HepG2 (cell line): Measurements from ENCODE around the gene B4GALT3.

Experiments
- BCL3 ChIP-seq: sonication (generic); formaldehyde crosslinking; IDR thresholded peaks from 2 replicates; pipeline ENCODE4 v1.5.1; 2020; ENCODE audit warnings: mild to moderate bottlenecking, missing genetic modification reagents, moderate library complexity
- CBX1 ChIP-seq: IDR thresholded peaks from one replicate; pipeline ENCODE4 v1.6.1; 2016; ENCODE audit warnings: antibody characterized with exemption, low read depth
- CCDC6 ChIP-seq: sonication (generic); formaldehyde crosslinking; IDR thresholded peaks from 2 replicates; pipeline ENCODE4 v1.8.1; 2022; ENCODE audit warnings: mild to moderate bottlenecking, missing genetic modification reagents, moderate library complexity
- CTCF ChIP-seq: sonication (generic); formaldehyde crosslinking; IDR thresholded peaks from 2 replicates; pipeline ENCODE4 v1.5.0; 2020; ENCODE audit warnings: mild to moderate bottlenecking, missing genetic modification reagents, moderate library complexity
- GATAD1 ChIP-seq: IDR thresholded peaks from 2 replicates; pipeline ENCODE4 v1.6.1; 2016; ENCODE audit warnings: missing genetic modification reagents, missing compliant biosample characterization
- MYC ChIP-seq: sonication (generic); formaldehyde crosslinking; IDR thresholded peaks from 2 replicates; pipeline ENCODE4 v1.9.0; 2021; ENCODE audit warnings: missing genetic modification reagents, borderline replicate concordance
- MZF1 ChIP-seq: sonication (generic); formaldehyde crosslinking; IDR thresholded peaks from 2 replicates; pipeline ENCODE4 v1.8.1; 2023; ENCODE audit warnings: mild to moderate bottlenecking, missing genetic modification reagents, borderline replicate concordance
- PHF21A ChIP-seq: sonication (generic); formaldehyde crosslinking; IDR thresholded peaks from 2 replicates; pipeline ENCODE4 v1.5.0; 2020; ENCODE audit warnings: mild to moderate bottlenecking, missing genetic modification reagents
- POLR2AphosphoS5 ChIP-seq: IDR thresholded peaks from 2 replicates; pipeline ENCODE4 v1.6.1; 2012; ENCODE audit warnings: low read depth, low read length
- REST ChIP-seq, 2 experiments: IDR thresholded peaks; 2 replicates each; pipeline ENCODE4 v1.6.1; 2011 to 2012; ENCODE audit warnings: low read length in 2 of 2, borderline replicate concordance in 1 of 2, low read depth in 1 of 2, mild to moderate bottlenecking in 1 of 2, moderate library complexity in 1 of 2
- TMF1 ChIP-seq: sonication (generic); formaldehyde crosslinking; IDR thresholded peaks from 2 replicates; pipeline ENCODE4 v1.8.1; 2022; ENCODE audit warnings: low read depth, missing genetic modification reagents
- ZNF672 ChIP-seq: sonication (generic); formaldehyde crosslinking; IDR thresholded peaks from 2 replicates; pipeline ENCODE4 v1.8.1; 2022; ENCODE audit warnings: missing genetic modification reagents

DNA sequence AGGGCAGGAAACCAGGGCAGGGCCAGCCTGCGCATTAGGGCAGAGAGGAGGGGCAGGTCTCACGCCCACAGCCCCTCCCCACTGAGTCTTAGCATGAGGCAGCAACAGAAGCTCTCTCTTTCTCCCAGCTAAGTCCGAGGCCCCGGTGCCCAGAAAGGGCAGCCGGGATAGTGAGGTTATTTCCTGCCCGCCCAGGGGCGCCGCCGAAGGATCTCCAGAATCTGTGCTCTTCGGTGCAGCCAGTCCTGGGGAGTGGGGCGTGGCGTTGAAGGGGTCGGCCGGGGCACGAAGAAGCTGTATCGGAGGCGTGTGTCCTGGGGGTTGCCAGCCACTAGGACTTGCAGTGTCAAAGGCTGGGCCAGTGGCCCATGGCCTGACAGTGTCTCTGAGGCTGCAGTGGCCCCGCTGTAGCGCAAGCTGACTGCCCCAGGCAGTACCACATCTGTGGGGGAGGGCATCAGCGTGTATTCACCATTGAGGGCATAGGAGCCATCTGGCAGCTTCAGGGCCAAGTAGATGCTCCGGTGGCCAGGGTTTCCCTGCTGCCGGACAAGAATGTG lies 13.7 kb upstream of the B4GALT3 start:
- TF ChIP-seq PHF21A (CRISPR knock-in tag): no peak
- TF ChIP-seq CTCF (CRISPR knock-in tag): no peak
- no peak for TF ChIP-seq REST (IDR thresholded peaks at IDR 0.05; ENCODE audit: borderline replicate concordance in 1 of 2, low read depth in 1 of 2, low read length in 2 of 2)
- TF ChIP-seq BCL3 (CRISPR knock-in tag): no peak
- no peak for TF ChIP-seq CBX1
- TF ChIP-seq TMF1 (CRISPR knock-in tag): no peak
- no peak for TF ChIP-seq MZF1 (CRISPR knock-in tag)
- no peak for TF ChIP-seq MYC
- no peak for TF ChIP-seq POLR2AphosphoS5
- TF ChIP-seq CCDC6 (CRISPR knock-in tag): no peak
- TF ChIP-seq ZNF672: no peak
- TF ChIP-seq GATAD1: no peak
